Neural cell (in vitro differentiated cells): ENCODE measurements around the gene APOBEC2.

Experiments used
- EP300 ChIP-seq: fragments of 450-650 bp; conservative IDR thresholded peaks from 2 replicates; pipeline ENCODE4 v1.6.1; 2014; ENCODE audit warnings: antibody characterized with exemption, mild to moderate bottlenecking, moderate library complexity; ENCODE audit not compliant: poor library complexity, severe bottlenecking
- EZH2 ChIP-seq: fragments of 200-600, 300-800 bp; shearing (Covaris generic), sonication (generic); IDR thresholded peaks from 2 replicates; pipeline ENCODE4 v1.6.1; 2014; ENCODE audit warnings: antibody characterized with exemption, low read length, borderline replicate concordance, mild to moderate bottlenecking; ENCODE audit not compliant: insufficient read depth, poor library complexity, severe bottlenecking
- POLR2AphosphoS5 ChIP-seq: IDR thresholded peaks from 2 replicates; pipeline ENCODE4 v1.6.1; 2012
- SMC3 ChIP-seq: fragments of 450-650 bp; conservative IDR thresholded peaks from 2 replicates; pipeline ENCODE4 v1.6.1; 2014; ENCODE audit warnings: antibody characterized with exemption, mild to moderate bottlenecking, moderate library complexity; ENCODE audit not compliant: poor library complexity
- TAF1 ChIP-seq: IDR thresholded peaks from 2 replicates; pipeline ENCODE4 v1.6.1; 2012; ENCODE audit warnings: low read depth
- TF ChIP-seq, protein P1 (sequence below): fragments of 450-650 bp; IDR thresholded peaks from 2 replicates; pipeline ENCODE4 v1.5.1; 2014; ENCODE audit warnings: antibody characterized with exemption, mild to moderate bottlenecking, moderate library complexity; ENCODE audit not compliant: poor library complexity, severe bottlenecking
- TF ChIP-seq, protein P2 (sequence below): IDR thresholded peaks from 2 replicates; pipeline ENCODE4 v1.6.1; 2012; ENCODE audit warnings: borderline replicate concordance

DNA sequence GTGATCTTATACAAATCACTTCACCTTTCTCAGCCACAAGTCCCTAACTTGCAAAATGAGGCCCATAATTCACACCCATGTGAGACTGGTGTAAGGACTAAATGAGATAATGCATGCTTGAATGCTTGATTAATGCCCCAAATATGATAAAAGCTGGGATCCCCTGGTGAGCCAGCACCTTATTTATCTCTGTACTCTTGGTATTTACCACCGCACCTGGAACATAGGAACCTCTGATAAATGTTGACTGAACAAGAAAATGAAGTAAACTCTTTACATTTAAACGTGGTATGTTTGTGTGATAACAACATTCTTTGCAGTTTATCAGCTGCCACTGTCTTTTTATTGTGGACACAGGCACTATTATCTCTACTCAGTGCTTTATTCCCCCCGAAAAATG is 2.5 kb upstream of the APOBEC2 start:
- TF ChIP-seq, protein P1, sequence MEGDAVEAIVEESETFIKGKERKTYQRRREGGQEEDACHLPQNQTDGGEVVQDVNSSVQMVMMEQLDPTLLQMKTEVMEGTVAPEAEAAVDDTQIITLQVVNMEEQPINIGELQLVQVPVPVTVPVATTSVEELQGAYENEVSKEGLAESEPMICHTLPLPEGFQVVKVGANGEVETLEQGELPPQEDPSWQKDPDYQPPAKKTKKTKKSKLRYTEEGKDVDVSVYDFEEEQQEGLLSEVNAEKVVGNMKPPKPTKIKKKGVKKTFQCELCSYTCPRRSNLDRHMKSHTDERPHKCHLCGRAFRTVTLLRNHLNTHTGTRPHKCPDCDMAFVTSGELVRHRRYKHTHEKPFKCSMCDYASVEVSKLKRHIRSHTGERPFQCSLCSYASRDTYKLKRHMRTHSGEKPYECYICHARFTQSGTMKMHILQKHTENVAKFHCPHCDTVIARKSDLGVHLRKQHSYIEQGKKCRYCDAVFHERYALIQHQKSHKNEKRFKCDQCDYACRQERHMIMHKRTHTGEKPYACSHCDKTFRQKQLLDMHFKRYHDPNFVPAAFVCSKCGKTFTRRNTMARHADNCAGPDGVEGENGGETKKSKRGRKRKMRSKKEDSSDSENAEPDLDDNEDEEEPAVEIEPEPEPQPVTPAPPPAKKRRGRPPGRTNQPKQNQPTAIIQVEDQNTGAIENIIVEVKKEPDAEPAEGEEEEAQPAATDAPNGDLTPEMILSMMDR = no peak
- TF ChIP-seq EZH2 = no peak
- TF ChIP-seq POLR2AphosphoS5 = no peak
- no peak for TF ChIP-seq EP300
- TF ChIP-seq TAF1 = no peak
- no peak for TF ChIP-seq SMC3
- TF ChIP-seq, protein P2, sequence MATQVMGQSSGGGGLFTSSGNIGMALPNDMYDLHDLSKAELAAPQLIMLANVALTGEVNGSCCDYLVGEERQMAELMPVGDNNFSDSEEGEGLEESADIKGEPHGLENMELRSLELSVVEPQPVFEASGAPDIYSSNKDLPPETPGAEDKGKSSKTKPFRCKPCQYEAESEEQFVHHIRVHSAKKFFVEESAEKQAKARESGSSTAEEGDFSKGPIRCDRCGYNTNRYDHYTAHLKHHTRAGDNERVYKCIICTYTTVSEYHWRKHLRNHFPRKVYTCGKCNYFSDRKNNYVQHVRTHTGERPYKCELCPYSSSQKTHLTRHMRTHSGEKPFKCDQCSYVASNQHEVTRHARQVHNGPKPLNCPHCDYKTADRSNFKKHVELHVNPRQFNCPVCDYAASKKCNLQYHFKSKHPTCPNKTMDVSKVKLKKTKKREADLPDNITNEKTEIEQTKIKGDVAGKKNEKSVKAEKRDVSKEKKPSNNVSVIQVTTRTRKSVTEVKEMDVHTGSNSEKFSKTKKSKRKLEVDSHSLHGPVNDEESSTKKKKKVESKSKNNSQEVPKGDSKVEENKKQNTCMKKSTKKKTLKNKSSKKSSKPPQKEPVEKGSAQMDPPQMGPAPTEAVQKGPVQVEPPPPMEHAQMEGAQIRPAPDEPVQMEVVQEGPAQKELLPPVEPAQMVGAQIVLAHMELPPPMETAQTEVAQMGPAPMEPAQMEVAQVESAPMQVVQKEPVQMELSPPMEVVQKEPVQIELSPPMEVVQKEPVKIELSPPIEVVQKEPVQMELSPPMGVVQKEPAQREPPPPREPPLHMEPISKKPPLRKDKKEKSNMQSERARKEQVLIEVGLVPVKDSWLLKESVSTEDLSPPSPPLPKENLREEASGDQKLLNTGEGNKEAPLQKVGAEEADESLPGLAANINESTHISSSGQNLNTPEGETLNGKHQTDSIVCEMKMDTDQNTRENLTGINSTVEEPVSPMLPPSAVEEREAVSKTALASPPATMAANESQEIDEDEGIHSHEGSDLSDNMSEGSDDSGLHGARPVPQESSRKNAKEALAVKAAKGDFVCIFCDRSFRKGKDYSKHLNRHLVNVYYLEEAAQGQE = no peak
